PFSK-1 (cell line): ENCODE measurements around the gene POLR3B. TPM values are rescaled to one million over a fixed set of nuclear protein-coding genes. Genes with fewer than 3 reads are reported as not detected.

Experiments
- FOXP2 ChIP-seq: optimal IDR thresholded peaks from 2 replicates; pipeline ENCODE3; 2011; ENCODE audit warnings: borderline replicate concordance, control low read depth, inconsistent platforms; ENCODE audit not compliant: insufficient read depth; ENCODE audit errors: extremely low read length, extremely low read depth
- POLR2AphosphoS5 ChIP-seq: IDR thresholded peaks from 2 replicates; pipeline ENCODE4 v1.6.1; 2012; ENCODE audit warnings: low read depth, mild to moderate bottlenecking, control low read depth, low read length, moderate library complexity
- REST ChIP-seq, 2 experiments: IDR thresholded peaks; 2 replicates each; pipeline versions ENCODE4 v1.6.1 to v1.8.0; 2011 to 2012; ENCODE audit warnings: low read depth in 2 of 2, low read length in 2 of 2, control low read depth in 1 of 2, inconsistent platforms in 1 of 2, mild to moderate bottlenecking in 1 of 2, moderate library complexity in 1 of 2; ENCODE audit not compliant: insufficient read depth in 1 of 2
- SIN3A ChIP-seq: IDR thresholded peaks from 2 replicates; pipeline ENCODE4 v1.6.1; 2012; ENCODE audit warnings: mild to moderate bottlenecking, low read length, moderate library complexity, borderline replicate concordance; ENCODE audit not compliant: insufficient read depth
- TAF1 ChIP-seq: IDR thresholded peaks from 2 replicates; pipeline ENCODE4 v1.6.1; 2012; ENCODE audit warnings: low read length, control low read depth, borderline replicate concordance; ENCODE audit not compliant: insufficient read depth
- polyA plus RNA-seq: library from polyadenylated mRNA; unstranded; fragments of >200 nt; gene quantifications from one replicate; pipeline ENCODE4 v1.2.1, GENCODE V29; 2012; ENCODE audit warnings: low read depth, missing spikeins; ENCODE audit not compliant: insufficient read length

Gene POLR3B
- polyA plus RNA-seq, result 8.8 TPM

GRCh38 chr12:106357549-106358395 is at the start of gene POLR3B:
Gene POLR3B, plus strand, starts transcription at chr12:106357748. Its CDS starts 132 bp downstream, at chr12:106357880.
- TF ChIP-seq FOXP2, result peak; percentile 78
- peak; percentile 17 for TF ChIP-seq SIN3A
- TF ChIP-seq POLR2AphosphoS5, result peak; percentile 93
- peak in 1 of 2 experiments; percentile 36; a peak in 1 of 4 replicates for TF ChIP-seq REST (IDR thresholded peaks at IDR 0.05; ENCODE audit: insufficient read depth in 1 of 2, low read depth in 2 of 2, low read length in 2 of 2)
- peak; percentile 83 for TF ChIP-seq TAF1

DNA sequence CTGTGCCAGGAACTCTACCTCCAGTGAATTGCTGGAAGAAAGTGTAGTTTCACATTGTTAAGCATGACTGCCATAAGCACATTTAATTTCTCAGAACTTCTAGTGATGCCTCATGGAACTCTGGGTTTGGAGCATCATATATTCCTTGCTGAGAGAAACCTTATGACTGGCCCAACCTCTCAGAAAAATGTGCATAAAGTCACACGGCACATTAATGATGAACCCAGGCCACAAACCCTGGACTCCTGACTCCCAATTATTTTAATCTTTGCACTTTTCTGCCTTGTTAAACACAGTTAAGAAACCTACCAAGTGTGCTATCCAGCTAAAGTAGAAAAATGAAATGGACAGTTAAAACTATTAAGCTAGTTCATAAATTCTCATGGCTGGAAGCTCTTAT is 49.4 kb upstream of the POLR3B start:
- TF ChIP-seq POLR2AphosphoS5, result no peak
- no peak for TF ChIP-seq SIN3A
- TF ChIP-seq FOXP2, result no peak
- TF ChIP-seq REST (IDR thresholded peaks at IDR 0.05; ENCODE audit: insufficient read depth in 1 of 2, low read depth in 2 of 2, low read length in 2 of 2), result no peak
- no peak for TF ChIP-seq TAF1

DNA sequence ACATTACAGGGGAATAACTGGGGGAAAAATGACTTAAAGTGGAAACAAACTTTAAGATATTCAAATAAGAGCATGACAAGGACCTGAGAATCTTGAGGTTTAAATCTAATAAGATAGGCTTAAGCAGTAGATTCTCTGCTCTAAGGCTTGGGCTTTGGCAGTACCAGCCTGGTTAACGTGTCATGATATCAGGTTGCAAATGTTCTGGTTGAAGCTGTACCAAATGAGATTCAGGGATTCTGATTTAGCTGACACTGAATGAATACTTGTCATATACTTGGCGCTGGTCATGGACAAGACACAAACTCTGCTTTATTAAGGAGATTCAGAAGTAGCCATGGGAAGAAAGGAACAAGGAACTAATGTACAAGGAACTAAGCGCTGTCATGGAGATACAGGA is 48.9 kb upstream of the POLR3B start:
- TF ChIP-seq POLR2AphosphoS5 (no peak), REST (IDR thresholded peaks at IDR 0.05; ENCODE audit: insufficient read depth in 1 of 2, low read depth in 2 of 2, low read length in 2 of 2) (no peak), FOXP2 (no peak), TAF1 (no peak), SIN3A (no peak)

GRCh38 chr12:106309671-106310505 is 47.7 kb upstream of the POLR3B start:
- TF ChIP-seq FOXP2 (no peak), SIN3A (no peak), POLR2AphosphoS5 (no peak), REST (IDR thresholded peaks at IDR 0.05; ENCODE audit: insufficient read depth in 1 of 2, low read depth in 2 of 2, low read length in 2 of 2) (no peak), TAF1 (no peak)
